Daoy (cell line): Measurements from ENCODE around the gene SRPK2. TPM values are rescaled to one million over a fixed set of nuclear protein-coding genes. Genes with fewer than 3 reads are reported as not detected.

Experiments
- DNase-seq: peaks from one replicate; pipeline ENCODE4 v3.0.0-alpha.2; 2015; ENCODE audit warnings: low read depth
- total RNA-seq: library from RNA; depleted of rRNA; stranded (reverse); fragments of >200 nt; shearing (Covaris generic); gene quantifications from 2 replicates; pipeline ENCODE4 v1.2.3, GENCODE V29; 2014

Gene SRPK2
- total RNA-seq, 1 experiment from 2014 or later, result 43.6 TPM

GRCh38 chr7:105191331-105191730 is 197.4 kb downstream of the SRPK2 start:
- DNase-seq, result no peak

DNA sequence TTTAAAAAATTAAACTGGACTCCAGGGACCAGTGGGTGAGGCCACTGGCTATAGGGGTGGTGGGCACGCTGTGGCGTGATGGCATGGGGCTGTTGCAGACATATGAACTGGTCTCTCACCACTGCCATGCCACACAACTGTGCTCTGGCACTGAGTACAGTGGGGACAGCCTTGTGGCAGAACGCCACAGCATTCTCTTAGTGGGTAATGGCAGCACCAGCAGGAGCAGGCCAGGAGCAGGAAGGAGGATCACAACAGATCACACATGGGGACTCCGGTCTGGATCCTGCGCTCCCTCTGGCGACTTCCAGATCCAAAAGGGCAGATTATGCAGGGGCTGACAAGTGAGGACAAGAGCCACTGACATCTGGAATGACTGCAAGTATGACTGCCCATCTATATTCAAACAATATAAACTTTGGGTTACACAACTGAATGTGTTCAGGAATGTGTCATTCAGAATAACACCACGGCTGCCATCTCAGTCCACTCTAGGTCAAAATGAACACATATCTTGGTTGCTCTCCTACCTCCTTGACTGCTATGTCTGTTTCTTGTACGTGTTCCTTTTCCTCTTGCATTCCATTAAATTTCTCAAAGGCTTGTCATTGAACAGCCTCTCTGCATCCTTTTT is 198.7 kb downstream of the SRPK2 start:
- no peak for DNase-seq

- DNase-seq, result no peak
Observed at GRCh38 chr7:105188201-105188600, 200.5 kb downstream of the SRPK2 start.

DNA sequence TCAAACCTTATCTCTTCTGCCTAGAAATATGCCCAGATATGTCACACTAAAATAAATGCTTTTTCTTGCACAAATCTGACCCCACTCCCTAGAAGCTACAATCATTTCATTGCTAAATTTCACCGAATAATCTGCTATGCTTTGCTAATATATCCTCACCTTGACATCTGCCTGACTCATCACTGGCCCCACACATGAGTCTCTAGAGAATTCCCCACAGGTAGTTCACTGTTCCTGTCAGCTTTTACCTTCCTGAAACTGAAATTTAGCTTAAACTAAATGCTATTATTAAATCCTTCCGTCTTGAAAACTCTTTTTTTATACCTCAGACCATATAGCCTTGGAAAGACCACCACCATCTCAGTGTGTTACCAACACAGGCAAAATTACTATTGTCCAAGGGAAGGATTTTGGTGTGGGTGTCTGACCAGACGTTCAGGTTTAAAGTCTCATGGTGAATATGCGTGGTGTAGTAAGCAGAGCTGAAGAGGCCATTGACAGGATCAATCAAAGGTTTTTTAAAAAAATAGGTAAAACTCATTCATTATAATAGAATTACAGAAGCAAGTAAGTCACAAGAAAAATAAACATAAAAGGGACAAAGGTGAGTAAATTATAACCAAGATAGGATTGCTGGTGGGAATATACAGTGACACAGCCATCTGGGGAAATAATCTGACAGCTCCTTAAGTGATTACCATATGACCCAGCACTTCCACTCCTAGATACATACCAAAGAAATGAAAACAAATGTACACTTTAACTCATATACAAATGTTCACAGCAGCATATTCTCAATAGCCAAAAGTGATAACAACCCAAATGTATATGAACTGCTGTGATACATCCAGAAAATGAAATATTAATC is 201.2 kb downstream of the SRPK2 start:
- no peak for DNase-seq

- no peak for DNase-seq
Observed at GRCh38 chr7:105185290-105186010, 203.3 kb downstream of the SRPK2 start.

- DNase-seq, result no peak
Observed at GRCh38 chr7:105180002-105180401, 208.7 kb downstream of the SRPK2 start.

DNA sequence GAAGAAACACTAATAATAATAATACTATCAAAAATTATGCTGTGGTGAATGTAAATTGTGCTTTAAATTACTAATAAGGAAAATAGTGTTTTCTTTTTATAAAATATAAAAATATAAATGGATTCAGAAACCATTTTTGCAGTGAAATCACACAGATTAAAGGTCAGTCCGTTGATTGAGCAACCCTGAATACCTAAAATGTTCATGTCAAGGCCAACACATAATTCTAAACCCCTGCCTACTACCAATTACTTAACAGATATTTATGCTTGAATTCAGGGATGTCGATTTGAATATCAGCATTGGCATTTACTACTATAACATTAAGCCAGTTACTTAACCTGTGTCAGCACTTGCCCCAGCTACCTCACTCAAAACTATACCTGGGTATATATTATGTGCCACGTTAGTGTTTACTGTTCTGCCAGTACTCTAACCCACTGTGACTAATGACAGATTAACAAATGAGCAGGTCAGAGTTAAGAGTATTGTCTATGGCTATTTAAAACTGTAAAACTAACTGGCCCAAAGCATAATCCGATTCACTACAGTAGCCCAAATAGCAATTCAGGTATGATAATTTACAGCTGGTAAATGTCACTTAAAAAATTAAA is 209.7 kb downstream of the SRPK2 start:
- no peak for DNase-seq

DNA sequence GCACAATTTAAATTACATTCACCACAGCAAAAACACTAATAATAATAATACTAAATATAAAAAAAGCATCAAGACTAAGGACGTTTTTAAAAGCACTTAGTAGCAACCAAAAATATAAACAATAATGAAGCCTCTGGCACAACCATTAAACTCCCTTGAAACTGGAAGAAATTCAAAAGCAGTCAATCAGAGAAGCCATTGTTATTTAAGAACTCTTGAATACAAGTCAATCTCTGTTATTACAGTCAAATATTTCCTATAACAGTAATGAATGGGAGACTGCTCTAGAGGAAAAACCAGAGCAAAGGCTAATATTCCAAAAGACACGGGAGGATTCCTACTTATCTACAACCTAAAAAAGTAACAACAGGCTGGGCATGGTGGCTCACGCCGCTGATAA is 210.5 kb downstream of the SRPK2 start:
- DNase-seq, result no peak

GRCh38 chr7:105177026-105177425 is 211.7 kb downstream of the SRPK2 start:
- DNase-seq, result no peak

GRCh38 chr7:105173586-105173985 is 215.1 kb downstream of the SRPK2 start:
- DNase-seq, result no peak

- DNase-seq, result no peak
Observed at GRCh38 chr7:105164751-105165150, 224.0 kb downstream of the SRPK2 start.

DNA sequence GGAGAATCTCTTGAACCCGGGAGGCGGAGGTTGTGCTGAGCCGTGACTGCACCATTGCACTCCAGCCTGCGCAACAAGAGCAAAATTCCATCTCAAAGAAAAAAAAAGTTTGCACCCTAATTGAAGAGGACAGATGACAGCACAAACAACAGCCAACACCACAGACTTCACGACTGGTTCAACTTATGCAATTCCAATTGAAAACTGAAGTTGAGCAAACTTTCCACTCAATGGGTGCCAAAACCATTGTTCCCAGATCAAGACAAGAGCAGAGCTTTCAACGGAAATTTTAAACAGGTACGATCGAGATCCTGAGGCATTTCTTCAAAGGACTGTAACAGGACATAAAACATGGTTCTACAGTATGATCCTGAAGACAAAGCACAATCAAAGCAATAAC is 225.0 kb downstream of the SRPK2 start:
- no peak for DNase-seq

DNA sequence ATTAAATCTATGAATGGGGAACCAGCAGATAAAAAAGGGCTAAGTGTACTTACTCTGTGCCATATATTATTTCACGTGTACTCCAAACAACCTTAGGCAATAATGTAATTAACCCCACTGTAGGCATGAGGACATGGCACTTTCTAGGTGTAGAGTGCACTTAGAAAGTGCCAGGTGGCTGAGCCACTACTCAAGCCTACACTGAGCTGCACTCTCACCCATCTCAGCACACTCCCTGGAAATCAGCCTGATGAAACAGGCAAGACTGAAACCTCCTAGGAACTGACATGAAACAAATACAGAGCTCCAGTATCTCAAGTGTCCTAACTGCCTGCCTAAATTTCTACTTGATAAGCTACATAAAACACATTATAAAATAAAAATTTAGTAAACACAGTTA is 227.4 kb downstream of the SRPK2 start:
- DNase-seq, result no peak

- DNase-seq, result no peak
Observed at GRCh38 chr7:105157278-105157677, 231.4 kb downstream of the SRPK2 start.

- no peak for DNase-seq
Observed at GRCh38 chr7:105156731-105157130, 232.0 kb downstream of the SRPK2 start.

DNA sequence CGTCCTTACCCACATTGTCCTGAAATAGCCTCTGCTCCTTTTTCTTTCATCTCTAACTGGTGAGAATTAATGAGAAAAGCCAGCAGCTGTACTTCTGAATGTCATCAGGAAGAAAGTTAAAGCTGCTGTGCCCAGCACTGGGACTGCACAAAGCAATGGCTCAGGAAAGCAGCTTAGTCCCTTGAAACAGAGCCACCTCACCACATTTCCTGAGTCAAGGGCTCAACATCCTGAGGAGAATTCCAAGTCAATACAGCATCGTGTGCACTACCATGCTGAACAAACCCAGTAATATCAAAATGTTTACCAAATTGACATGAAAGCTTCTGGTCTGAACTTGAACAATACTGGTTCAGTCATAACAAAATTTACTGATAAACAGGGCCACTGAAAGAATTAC is 234.6 kb downstream of the SRPK2 start:
- no peak for DNase-seq

DNA sequence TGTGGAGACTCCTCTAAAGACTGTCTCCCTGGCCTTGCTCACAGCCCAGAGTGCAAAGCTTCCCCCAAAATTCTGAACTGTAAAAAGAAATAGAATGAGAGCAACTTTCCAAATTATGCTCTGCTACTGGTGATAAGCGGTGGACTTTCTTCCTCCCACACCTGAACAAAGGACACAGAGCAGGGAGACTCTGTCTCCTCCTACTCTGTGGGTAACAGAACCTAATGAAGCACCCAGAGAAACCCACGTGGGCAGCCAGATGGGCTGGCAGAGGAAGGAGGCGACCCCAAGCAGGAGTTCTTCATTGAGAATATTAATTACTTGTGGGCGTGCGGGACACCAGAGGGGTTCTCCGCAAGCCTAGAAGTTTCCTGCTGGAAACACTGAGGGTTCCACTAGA is 235.2 kb downstream of the SRPK2 start:
- DNase-seq, result no peak

- no peak for DNase-seq
Observed at GRCh38 chr7:105151152-105151551, 237.6 kb downstream of the SRPK2 start.

DNA sequence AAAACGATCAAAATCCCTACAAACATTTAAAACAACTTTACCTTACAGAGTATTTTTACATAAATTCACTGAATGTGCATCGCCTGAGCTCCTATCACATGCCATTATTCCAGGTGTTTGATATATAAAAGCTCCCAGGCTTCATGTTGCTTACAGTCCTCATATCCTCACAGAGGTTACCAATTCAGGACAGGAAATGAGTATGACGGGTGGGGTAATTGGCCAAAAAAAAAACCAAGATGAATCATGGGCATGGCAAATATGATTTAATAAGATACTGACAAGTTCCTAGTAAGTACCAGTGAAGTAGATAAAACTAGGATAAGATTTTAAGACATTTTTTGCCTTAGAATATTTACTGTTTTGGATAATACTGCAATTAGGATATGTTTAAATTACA is 238.9 kb downstream of the SRPK2 start:
- DNase-seq, result peak; percentile 86

GRCh38 chr7:105141068-105141467 is 247.7 kb downstream of the SRPK2 start:
- DNase-seq, result peak; percentile 39

GRCh38 chr7:105139381-105139780 is 249.3 kb downstream of the SRPK2 start:
- no peak for DNase-seq

DNA sequence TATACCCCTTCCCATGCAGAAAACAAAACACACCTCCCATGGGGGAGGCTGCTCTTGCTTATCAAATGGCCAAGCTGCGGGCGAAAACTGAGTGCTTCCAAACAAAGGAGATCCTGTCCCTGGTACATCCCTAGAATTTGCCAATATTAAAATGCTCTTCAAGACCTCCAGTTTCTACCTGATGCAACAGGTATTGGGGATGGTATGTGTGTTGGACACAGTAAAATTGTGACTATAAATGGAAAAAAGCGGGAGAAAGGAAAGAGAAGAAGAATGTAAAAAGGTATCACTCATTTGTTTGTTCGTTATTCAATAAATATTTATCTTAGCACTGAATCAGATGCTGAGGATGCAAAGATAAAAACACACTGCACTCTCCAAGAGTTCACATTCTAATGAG is 250.8 kb downstream of the SRPK2 start:
- DNase-seq, result no peak
